Stimulated activated CD4-positive, alpha-beta T cell treated with anti-CD3 and anti-CD28 coated beads, Interleukin-15, amount 100 ng/mL, for 1 hour (primary cell): Measurements from ENCODE around the gene GIMAP5.
"Not testable (repeated sequence)": the region's sequence is repeated elsewhere in the genome, so short reads cannot be mapped to it uniquely, and the experiment has no call there.

ENCODE experiments used
- DNase-seq, 2 donors: peaks; one replicate each; pipeline ENCODE4 v3.0.0-alpha.2; 2020; ENCODE audit warnings: low read depth in 1 of 2, low spot score in 1 of 2

The GIMAP5 gene

GRCh38 chr7:150766334-150766709 lies 29.1 kb downstream of the GIMAP5 start:
- no peak for DNase-seq

GRCh38 chr7:150769768-150770167 lies 32.5 kb downstream of the GIMAP5 start:
- no peak for DNase-seq

GRCh38 chr7:150774131-150774530 lies 36.9 kb downstream of the GIMAP5 start:
- not testable (repeated sequence) for DNase-seq

DNA sequence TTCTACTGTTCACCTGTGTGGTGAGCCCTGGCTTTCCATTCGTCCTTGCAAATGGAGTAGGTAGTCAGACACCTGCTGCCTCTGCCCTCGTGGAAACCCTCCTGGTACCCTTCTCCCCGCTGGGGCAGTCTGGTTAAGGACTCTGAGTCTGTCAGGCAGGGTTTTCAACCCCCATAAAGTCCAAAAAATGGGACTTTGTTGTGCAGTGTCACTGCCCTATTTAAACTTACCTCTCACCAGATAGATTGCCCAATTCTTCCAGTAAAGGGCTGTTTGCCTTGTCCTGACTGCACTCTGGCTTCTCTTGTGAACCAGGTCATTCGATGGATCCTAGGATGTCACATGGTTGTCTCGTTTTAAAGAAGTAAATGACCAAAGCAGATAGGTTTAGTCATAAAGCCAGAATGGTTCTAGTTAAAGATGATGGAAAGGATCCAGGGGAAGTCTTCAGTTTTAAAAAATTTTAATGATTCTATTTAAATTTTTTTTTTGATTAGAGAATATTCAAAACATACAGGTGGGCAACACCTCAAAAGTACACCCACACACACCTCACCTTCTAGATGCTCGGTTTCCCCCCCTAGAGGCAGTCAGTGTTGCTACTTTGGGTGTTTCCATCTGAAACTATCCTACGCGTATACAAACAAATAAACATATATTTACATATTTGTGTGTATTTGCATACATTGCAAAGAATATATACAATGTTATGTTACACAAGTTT lies 41.0 kb downstream of the GIMAP5 start:
- no peak for DNase-seq

- DNase-seq, result peak; percentile 40 to 60
These were observed 41.6 kb downstream of the GIMAP5 start for GRCh38 chr7:150778738-150779301.

- DNase-seq, result no peak
These were observed 43.1 kb downstream of the GIMAP5 start for GRCh38 chr7:150780292-150780691.

- no peak for DNase-seq
These were observed 43.9 kb downstream of the GIMAP5 start for GRCh38 chr7:150781103-150781502.

DNA sequence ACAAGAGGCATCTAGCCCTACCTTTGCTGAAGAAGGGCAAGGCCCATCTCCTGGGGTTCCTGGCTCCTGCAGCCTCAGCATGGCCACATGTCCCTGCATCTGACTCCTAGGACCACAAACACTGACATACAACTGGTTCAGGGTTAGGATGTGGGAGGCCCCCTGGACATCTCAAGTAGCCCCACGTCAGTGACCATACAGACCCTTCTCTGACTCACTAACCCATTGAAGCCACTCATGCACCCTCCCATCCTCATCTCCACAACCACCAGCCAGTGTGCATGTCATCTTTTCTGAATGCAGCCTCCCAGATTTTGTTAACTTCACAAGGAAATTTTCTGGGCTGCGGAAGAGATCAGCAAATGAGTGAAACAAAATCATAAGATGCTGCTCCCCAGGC lies 44.7 kb downstream of the GIMAP5 start:
- no peak for DNase-seq

DNA sequence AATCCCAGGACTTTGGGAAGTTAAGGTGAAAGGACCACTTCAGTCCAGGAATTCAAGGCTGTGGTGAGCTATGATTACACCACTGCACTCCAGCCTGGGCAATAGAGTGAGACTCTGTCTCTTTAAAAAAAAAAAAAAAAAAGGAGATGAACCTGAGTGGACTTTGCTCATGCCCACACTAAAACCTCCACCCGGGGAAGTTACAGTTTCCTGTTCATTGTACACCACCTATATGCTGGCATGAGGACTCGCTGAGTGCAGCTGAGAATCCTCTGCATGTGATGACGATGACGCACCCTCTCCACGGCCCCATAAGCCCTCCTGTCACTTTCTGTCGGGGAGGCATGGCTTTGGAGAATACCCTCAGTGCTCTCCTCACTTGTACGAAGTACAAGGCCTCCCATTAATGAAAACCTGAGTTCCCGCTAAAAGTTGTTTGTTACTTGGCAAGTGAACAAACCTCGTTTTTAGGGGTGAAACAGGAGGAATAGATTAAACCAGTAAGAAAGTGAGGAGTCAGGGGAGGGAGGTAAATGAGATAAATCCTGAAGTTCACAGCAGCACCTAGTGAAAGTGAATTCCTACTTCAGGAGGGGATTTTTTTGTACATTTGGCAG lies 47.0 kb downstream of the GIMAP5 start:
- DNase-seq, result no peak

DNA sequence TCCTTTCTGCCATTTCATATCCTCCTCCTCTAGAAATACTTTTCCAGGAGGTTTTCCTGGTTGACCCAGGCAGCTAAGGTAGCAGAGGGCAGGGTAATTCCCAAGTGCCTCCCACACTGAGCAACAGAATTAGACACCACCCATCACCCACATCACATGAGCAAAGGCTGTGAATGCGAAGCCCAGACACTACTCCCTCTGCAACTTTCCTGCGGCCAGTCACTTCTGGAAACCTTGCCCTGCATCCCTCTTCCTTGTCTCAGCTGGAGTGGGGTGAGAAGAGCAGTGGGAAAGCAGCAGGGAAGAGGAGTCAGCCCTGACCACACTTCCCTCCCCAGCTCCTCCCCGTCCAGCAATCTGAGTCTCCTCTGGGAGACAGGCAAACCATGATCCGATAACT lies 47.7 kb downstream of the GIMAP5 start:
- DNase-seq, result no peak

DNA sequence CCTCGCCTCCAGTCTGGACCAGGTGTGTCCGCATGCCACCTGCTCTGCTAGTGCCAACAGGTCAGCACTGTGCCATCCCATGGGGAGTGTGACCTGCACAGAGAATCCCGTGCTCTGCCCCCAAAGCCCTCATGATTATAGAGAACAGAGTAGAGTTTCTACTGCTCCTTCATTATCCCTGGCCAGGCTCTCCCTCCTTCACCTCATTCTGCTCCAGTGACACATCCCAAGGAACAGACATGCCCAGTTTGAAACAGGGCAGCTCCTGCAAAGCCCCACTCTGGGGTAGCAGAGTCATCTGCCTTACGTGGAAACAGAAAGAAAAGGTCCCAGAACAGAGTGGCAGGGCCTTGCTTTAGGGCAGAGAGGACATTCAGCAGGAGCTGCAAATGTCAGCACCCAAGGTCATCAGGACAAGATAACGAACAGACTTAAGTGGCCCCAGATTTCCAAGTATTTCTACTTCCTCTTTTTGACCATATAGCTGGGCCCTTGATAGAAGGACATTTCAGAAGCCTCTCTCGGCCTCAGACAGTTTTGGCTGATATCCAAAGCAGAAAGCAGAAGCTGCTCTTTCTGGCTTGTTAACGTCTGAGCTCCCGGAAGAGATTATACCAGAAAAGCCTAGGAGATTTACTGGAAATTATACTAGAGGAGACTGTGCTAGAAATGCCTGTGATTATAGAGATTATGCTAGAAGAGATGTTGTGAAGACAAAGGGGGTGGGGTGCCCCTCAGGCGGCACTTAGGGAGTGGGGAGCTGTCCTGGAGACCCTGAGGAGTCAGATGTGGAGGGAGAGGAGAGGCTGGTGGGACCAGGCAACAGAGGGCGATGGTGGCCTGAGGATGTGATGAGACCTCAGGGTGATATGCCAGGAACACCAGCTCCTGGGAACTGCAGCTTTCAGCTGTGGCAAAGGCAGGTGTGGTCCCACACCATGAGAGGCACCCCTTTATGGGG lies 50.4 kb downstream of the GIMAP5 start:
- no peak for DNase-seq

DNA sequence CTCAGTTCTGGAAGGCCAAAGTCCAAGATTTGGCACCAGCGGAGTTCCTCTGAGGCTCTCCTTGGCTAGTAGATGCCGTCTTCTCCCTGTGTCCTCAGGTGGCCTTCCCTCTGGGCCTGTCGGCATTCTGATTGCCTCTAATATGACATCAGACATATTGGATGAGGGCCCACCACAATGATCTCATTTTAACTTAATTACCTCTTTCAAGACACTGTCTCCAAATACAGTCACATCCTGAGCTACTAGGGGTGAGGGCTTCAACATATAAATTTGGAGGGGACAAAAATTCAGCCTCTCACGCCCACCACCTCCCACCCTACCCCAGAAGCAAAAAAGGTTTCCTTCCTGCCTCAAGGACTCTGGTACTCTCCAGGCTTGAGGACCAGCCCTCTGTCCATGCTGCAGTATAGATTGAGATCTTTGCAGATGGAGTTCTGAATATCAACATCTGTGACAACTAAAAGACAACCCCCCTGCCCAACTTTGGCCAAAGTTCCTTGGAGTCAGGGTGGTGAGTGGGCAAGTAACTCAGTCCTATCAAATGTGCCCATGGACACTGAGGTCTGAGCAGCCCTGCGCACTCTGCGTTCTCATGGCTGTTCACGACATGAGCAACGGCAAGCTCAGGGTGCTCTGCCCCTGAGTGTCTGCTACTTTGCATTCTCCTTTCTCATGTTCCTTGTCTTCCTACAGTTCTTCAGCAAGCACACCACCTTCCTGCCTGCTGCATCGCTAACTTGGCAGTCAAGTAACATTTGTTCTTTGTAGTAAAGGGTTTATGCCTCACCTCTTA lies 51.5 kb downstream of the GIMAP5 start:
- DNase-seq, result no peak

DNA sequence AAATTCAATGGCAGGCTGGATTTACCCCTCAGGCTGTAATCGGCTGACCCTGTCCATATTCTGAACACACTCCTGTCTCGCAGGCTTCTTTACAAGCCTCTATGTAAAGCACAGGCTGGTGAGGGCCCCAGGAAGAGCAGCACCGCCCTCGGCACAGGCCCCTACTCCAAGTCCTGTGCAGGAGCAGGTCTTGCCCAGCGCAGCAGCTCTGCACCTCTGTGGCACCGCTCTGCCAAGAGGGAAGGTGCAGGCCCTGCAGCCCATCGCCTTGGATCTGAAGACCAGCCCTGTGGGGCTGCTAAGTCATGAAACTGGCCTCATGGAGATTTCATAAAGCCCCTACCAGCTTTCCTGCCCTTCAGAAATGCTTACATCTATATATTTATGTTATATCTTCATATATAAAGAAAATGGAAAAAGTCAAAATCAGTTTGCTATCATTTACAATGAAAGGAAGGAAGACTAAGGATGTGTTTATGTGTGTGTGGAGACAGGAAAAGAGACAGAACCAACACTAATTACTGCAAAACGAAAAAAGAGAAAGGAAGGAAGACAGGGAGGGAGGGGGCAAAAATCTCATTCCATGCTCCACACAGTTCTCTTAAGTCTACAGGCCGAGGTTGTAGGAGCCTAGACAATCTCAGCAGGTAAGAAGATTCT lies 53.3 kb downstream of the GIMAP5 start:
- DNase-seq, result no peak

DNA sequence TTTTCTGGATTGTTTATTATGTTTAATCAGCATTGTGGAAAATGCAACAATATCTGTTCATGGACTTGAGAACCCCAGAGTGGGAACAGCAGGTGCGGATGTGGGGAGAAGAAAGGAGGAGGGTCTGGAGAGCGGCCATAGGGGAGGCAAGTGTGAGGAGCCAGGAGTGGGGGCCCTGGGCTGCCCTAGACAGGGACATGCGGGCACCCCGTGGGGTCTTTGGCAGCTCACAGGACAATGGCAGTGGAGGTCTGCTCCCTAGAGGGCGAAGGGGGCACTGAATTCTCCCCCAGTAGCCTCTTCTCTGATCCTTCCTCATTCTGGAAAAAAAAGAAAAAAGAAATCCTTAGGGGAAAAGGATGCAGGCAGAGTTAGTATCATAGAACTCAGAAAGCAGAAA lies 54.1 kb downstream of the GIMAP5 start:
- no peak for DNase-seq

GRCh38 chr7:150791746-150792452 lies 54.7 kb downstream of the GIMAP5 start:
- no peak for DNase-seq
